ENCODE measurements around the gene ITIH3.

GRCh38 chr3:52857864-52858263 lies 63.3 kb downstream of the ITIH3 start:
- TF ChIP-seq POLR2A (IDR thresholded peaks at IDR 0.05; ENCODE audit: low read length) (no peak), GATA1 (IDR thresholded peaks at IDR 0.05; ENCODE audit: low read depth, low read length) (no peak)

Measured in erythroblast (primary cell).